Stomach (tissue), 9 donors: Measurements from ENCODE around the gene UBXN6. TPM values are rescaled to one million over a fixed set of nuclear protein-coding genes. Genes with fewer than 3 reads are reported as not detected.

ENCODE experiments used
- DNase-seq, 2 donors: peaks; one replicate each; pipeline versions ENCODE4 v3.0.0 to v3.0.0-alpha.2; 2013 to 2019
- H3K27ac ChIP-seq, 5 donors: fragments of 200-600 bp in 4 of 5; sonication (generic) in 4 of 5; one replicate each; pipeline ENCODE4 v1.5.1; 2013 to 2019; ENCODE audit warnings: mild to moderate bottlenecking in 1 of 5, moderate library complexity in 1 of 5
- H3K27me3 ChIP-seq, 3 donors: fragments of 200-600 bp; sonication (generic); one replicate each; pipeline ENCODE4 v1.5.1; 2017 to 2019; ENCODE audit warnings: mixed run types in 1 of 3
- H3K36me3 ChIP-seq, 4 donors: fragments of 200-600 bp; sonication (generic); 1 replicate in 3 of 4; 2 replicates in 1 of 4; pipeline ENCODE4 v1.5.1; 2016 to 2019
- H3K4me1 ChIP-seq, 4 donors: fragments of 200-600 bp; sonication (generic); one replicate each; pipeline ENCODE4 v1.5.1; 2016 to 2019
- H3K4me3 ChIP-seq, 4 donors: fragments of 200-600 bp; sonication (generic) in 3 of 4; one replicate each; pipeline ENCODE4 v1.5.1; 2016 to 2019; ENCODE audit warnings: mild to moderate bottlenecking in 1 of 4
- H3K9me3 ChIP-seq, 4 donors: fragments of 200-600 bp; sonication (generic); one replicate each; pipeline ENCODE4 v1.5.1; 2016 to 2019
- CTCF ChIP-seq, 7 experiments: fragments of 450-650 bp in 4 of 7; fragments of 200-600 bp in 3 of 7; sonication (generic) in 3 of 7; IDR thresholded peaks; one replicate each; pipeline ENCODE4 v1.5.1; 2016 to 2019; ENCODE audit warnings: antibody characterized with exemption in 7 of 7, control low read depth in 2 of 7, mild to moderate bottlenecking in 1 of 7
- EP300 ChIP-seq: sonication (generic); formaldehyde crosslinking; IDR thresholded peaks from one replicate; pipeline ENCODE4 v1.6.1; 2017; ENCODE audit warnings: antibody characterized with exemption
- POLR2A ChIP-seq, 4 donors: fragments of 450-650 bp; IDR thresholded peaks; one replicate each; pipeline ENCODE4 v1.6.1; 2016; ENCODE audit warnings: antibody characterized with exemption in 4 of 4, control low read depth in 2 of 4, mild to moderate bottlenecking in 1 of 4, moderate library complexity in 1 of 4
- POLR2AphosphoS5 ChIP-seq, 3 donors: sonication (generic); formaldehyde crosslinking; IDR thresholded peaks; one replicate each; pipeline ENCODE4 v1.6.1; 2016; ENCODE audit warnings: antibody characterized with exemption in 3 of 3
- WGBS, 5 donors: extraction: QIAGEN DNeasy Blood & Tissue Kit in 3 of 5; methylation state at CpG; one replicate each; pipeline versions ENCODE4 v1.1.5 to v1.1.7; 2013 to 2018; 5-methylcytosine and 5-hydroxymethylcytosine counted together
- intact Hi-C: fragments of 100-400 bp; cut with DNase I; formaldehyde crosslinking; loops from one replicate; pipeline ENCODE4 v1.15.1; 2023; ENCODE audit warnings: low total_unique reads
- polyA plus RNA-seq, 3 donors: library from polyadenylated mRNA; stranded (reverse); fragments of 200-250 nt; gene quantifications; one replicate each; pipeline ENCODE4 v1.2.3, GENCODE V29; 2013
- total RNA-seq, 5 donors: library from RNA; depleted of rRNA; stranded (reverse); fragments of >200 nt; gene quantifications; one replicate each; pipeline versions ENCODE4 v1.1.0 to v1.2.3, GENCODE V29; 2014 to 2016
- donor health status: healthy with polysubstance abuse.
- donor health status: Bipolar disorder and iron deficiency.
- donor health status: healthy.

Gene UBXN6
- total and polyA plus RNA-seq, 8 donors, result 19.3 to 208 (median 93.4) TPM

- TF ChIP-seq EP300 (no peak), POLR2A (IDR thresholded peaks at IDR 0.05) (no peak), POLR2AphosphoS5 (IDR thresholded peaks at IDR 0.05) (no peak), CTCF (IDR thresholded peaks at IDR 0.05) (no peak)
- Histone ChIP-seq H3K9me3 (no peaks in the 10 kb centered on the region), H3K27me3 (no peaks in the 10 kb centered on the region), H3K4me3 (no peak overlapping the region), H3K27ac (no peak overlapping the region), H3K4me1 (peaks cover 4 to 23% (median 14%) of the 10 kb centered on the region in 4 donors), H3K36me3 (peaks cover 52 to 69% (median 66%) of the 10 kb centered on the region in 4 donors)
- WGBS, 5 donors, result 78 to 82% (median 81%) methylated on average over 30 to 36 of the region's 36 CpGs
- DNase-seq, result no peak
- intact Hi-C loops, result no loop called here
These were observed 12.5 kb downstream of the UBXN6 start for GRCh38 chr19:4444765-4445741.

GRCh38 chr19:4443966-4444764, 13.4 kb downstream of the UBXN6 start:
- Histone ChIP-seq H3K27ac (no peak overlapping the region), H3K27me3 (no peaks in the 10 kb centered on the region), H3K4me3 (no peak overlapping the region), H3K4me1 (peaks cover 2 to 15% (median 9%) of the 10 kb centered on the region in 4 donors), H3K9me3 (no peaks in the 10 kb centered on the region), H3K36me3 (peaks cover 43 to 68% (median 63%) of the 10 kb centered on the region in 4 donors)
- intact Hi-C loops, result no loop called here
- no peak for DNase-seq
- 61 to 80% (median 75%) methylated on average over 8 to 20 of the region's 20 CpGs for whole genome bisulfite sequencing, 5 donors
- TF ChIP-seq CTCF (IDR thresholded peaks at IDR 0.05), result no peak
- TF ChIP-seq POLR2AphosphoS5 (IDR thresholded peaks at IDR 0.05), result no peak
- TF ChIP-seq EP300, result no peak
- TF ChIP-seq POLR2A (IDR thresholded peaks at IDR 0.05), result no peak

- WGBS, 5 donors, result 87 to 90% (median 89%) methylated on average over 13 to 15 of the region's 15 CpGs
- no peak for TF ChIP-seq EP300
- no peak for TF ChIP-seq CTCF (IDR thresholded peaks at IDR 0.05)
- no peak for TF ChIP-seq POLR2AphosphoS5 (IDR thresholded peaks at IDR 0.05)
- TF ChIP-seq POLR2A (IDR thresholded peaks at IDR 0.05), result no peak
- intact Hi-C loops, result no loop called here
- no peaks in the 10 kb centered on the region for H3K9me3 ChIP-seq
- peaks cover 0 to 6% (median 2%) of the 10 kb centered on the region in 4 donors for H3K4me1 ChIP-seq
- no peaks in the 10 kb centered on the region for H3K27me3 ChIP-seq
- no peak overlapping the region for H3K27ac ChIP-seq
- peaks cover 36 to 58% (median 53%) of the 10 kb centered on the region in 4 donors for H3K36me3 ChIP-seq
- no peak overlapping the region for H3K4me3 ChIP-seq
- no peak for DNase-seq
These were observed 14.4 kb downstream of the UBXN6 start for GRCh38 chr19:4443188-4443587.

GRCh38 chr19:4442819-4443146, 14.8 kb downstream of the UBXN6 start:
- 80 to 85% (median 84%) methylated on average over 3 to 10 of the region's 10 CpGs for WGBS, 5 donors
- TF ChIP-seq POLR2AphosphoS5 (IDR thresholded peaks at IDR 0.05) (no peak), CTCF (IDR thresholded peaks at IDR 0.05) (no peak), EP300 (no peak), POLR2A (IDR thresholded peaks at IDR 0.05) (no peak)

More at GRCh38 chr19:4442819-4443146, 14.8 kb downstream of the UBXN6 start:
- no peak overlapping the region for H3K27ac ChIP-seq
- peaks cover 31 to 54% (median 49%) of the 10 kb centered on the region in 4 donors for H3K36me3 ChIP-seq
- no peak for DNase-seq
- intact Hi-C loops, result no loop called here
- H3K4me3 ChIP-seq, result no peak overlapping the region
- H3K4me1 ChIP-seq, result peaks cover 0 to 4% (median 0%) of the 10 kb centered on the region in 4 donors
- H3K9me3 ChIP-seq, result no peaks in the 10 kb centered on the region
- no peaks in the 10 kb centered on the region for H3K27me3 ChIP-seq
